ENCODE data around the gene CAMP. TPM values are rescaled to one million over a fixed set of nuclear protein-coding genes. Genes with fewer than 3 reads are reported as not detected.

Gene CAMP
- total RNA-seq, 1 experiment from 2014 or later, result not detected

GRCh38 chr3:48188266-48189201 is 34.8 kb upstream of the CAMP start, which contains the start of gene CDC25A:
Gene CDC25A, minus strand, starts transcription at chr3:48188417. Its CDS starts 470 bp downstream, at chr3:48187947.
- BruUV-seq (replicated peaks), result no TSS peak
- TF ChIP-seq EZH2 (IDR thresholded peaks at IDR 0.05; ENCODE audit: low read depth) (no peak), CTCF (conservative IDR thresholded peaks at IDR 0.05) (no peak)
- POLR2A ChIA-PET (ENCODE audit: unreplicated experiment), result interaction anchor here (0.5 to 1.2 kb wide), 10 partner anchors 99 to 1615 kb away, joined by 3 to 13 read pairs (median 3); partner anchors contain the start of genes INKA1 and QRICH1
- peaks cover 3% of the 10 kb centered on the region; the same call in 1 of the 2 replicates for H3F3A ChIP-seq (ENCODE audit: insufficient read depth, low read depth)
- 0 out of 2 replicates have a peak, but pooled peaks cover 5% of the 10 kb centered on the region for H3K36me3 ChIP-seq (ENCODE audit: low read depth)
- CTCF ChIA-PET, result interaction anchor here (0.6 to 1.2 kb wide), 2 partner anchors 118 to 247 kb away, joined by 3 to 5 read pairs; no protein-coding TSS in a partner anchor
- H3K79me2 ChIP-seq (ENCODE audit: low read depth), result peaks cover 23% of the 10 kb centered on the region
- H2AFZ ChIP-seq, result peak within 1 kb of the TSS; percentile 99
- H3K9me3 ChIP-seq (ENCODE audit: insufficient read depth, low read depth), result no peaks in the 10 kb centered on the region
- H3K27ac ChIP-seq, result no peak within 1 kb of the TSS
- H3K27me3 ChIP-seq (ENCODE audit: insufficient read depth, low read depth), result no peaks in the 10 kb centered on the region
- peaks cover 10% of the 10 kb centered on the region; the same call in 1 of the 2 replicates for H3K4me1 ChIP-seq (replicated peaks; ENCODE audit: insufficient read depth)
- intact Hi-C loops (cut with micrococcal nuclease; ENCODE audit: unreplicated experiment), result loop anchor here (2.0 kb wide), 1 partner anchor 52 kb away; the partner anchor contains the start of gene ZNF589
- H3K4me3 ChIP-seq, result peak within 1 kb of the TSS; percentile 87
- H3K4me2 ChIP-seq, result peak within 1 kb of the TSS; percentile 83
- peak; percentile 96 for DNase-seq
- no peaks in the 10 kb centered on the region for H3K9me2 ChIP-seq (ENCODE audit: insufficient read depth)
- H4K20me1 ChIP-seq (ENCODE audit: insufficient read depth), result no peaks in the 10 kb centered on the region

GRCh38 chr3:48189321-48189720 is 34.0 kb upstream of the CAMP start:
- DNase-seq, result no peak
- H3K4me1 ChIP-seq (replicated peaks; ENCODE audit: insufficient read depth), result peaks cover 10% of the 10 kb centered on the region; the same call in 1 of the 2 replicates
- peaks cover 3% of the 10 kb centered on the region; the same call in 1 of the 2 replicates for H3F3A ChIP-seq (ENCODE audit: insufficient read depth, low read depth)
- H3K9me2 ChIP-seq (ENCODE audit: insufficient read depth), result no peaks in the 10 kb centered on the region
- no peak for TF ChIP-seq EZH2 (IDR thresholded peaks at IDR 0.05; ENCODE audit: low read depth)
- no peak for TF ChIP-seq CTCF (conservative IDR thresholded peaks at IDR 0.05)
- no peaks in the 10 kb centered on the region for H4K20me1 ChIP-seq (ENCODE audit: insufficient read depth)
- no peak overlapping the region for H2AFZ ChIP-seq
- peaks cover 23% of the 10 kb centered on the region for H3K79me2 ChIP-seq (ENCODE audit: low read depth)
- 0 out of 2 replicates have a peak, but pooled peaks cover 5% of the 10 kb centered on the region for H3K36me3 ChIP-seq (ENCODE audit: low read depth)
- H3K27me3 ChIP-seq (ENCODE audit: insufficient read depth, low read depth), result no peaks in the 10 kb centered on the region
- H3K4me3 ChIP-seq, result no peak overlapping the region
- no TSS peak for BruUV-seq (replicated peaks)
- no peak overlapping the region for H3K27ac ChIP-seq
- H3K9me3 ChIP-seq (ENCODE audit: insufficient read depth, low read depth), result no peaks in the 10 kb centered on the region
- CTCF ChIA-PET, result no interaction called here
- POLR2A ChIA-PET (ENCODE audit: unreplicated experiment), result interaction anchor here (0.6 kb wide), 1 partner anchor 335 kb away, joined by 5 read pairs; no protein-coding TSS in a partner anchor
- no peak overlapping the region; the same call in 1 of the 2 replicates for H3K4me2 ChIP-seq
- intact Hi-C loops (cut with micrococcal nuclease; ENCODE audit: unreplicated experiment), result loop anchor here (2.0 kb wide), 1 partner anchor 51 kb away; the partner anchor contains the start of gene ZNF589

- Histone ChIP-seq H3K4me3 (no peak overlapping the region), H3F3A (ENCODE audit: insufficient read depth, low read depth) (peaks cover 3% of the 10 kb centered on the region; the same call in 1 of the 2 replicates), H3K36me3 (ENCODE audit: low read depth) (no peaks in the 10 kb centered on the region), H3K9me3 (ENCODE audit: insufficient read depth, low read depth) (no peaks in the 10 kb centered on the region), H3K27ac (no peak overlapping the region), H3K79me2 (ENCODE audit: low read depth) (peaks cover 18% of the 10 kb centered on the region), H3K4me2 (no peak overlapping the region), H3K27me3 (ENCODE audit: insufficient read depth, low read depth) (no peaks in the 10 kb centered on the region), H3K9me2 (ENCODE audit: insufficient read depth) (no peaks in the 10 kb centered on the region), H4K20me1 (ENCODE audit: insufficient read depth) (no peaks in the 10 kb centered on the region), H3K4me1 (replicated peaks; ENCODE audit: insufficient read depth) (peaks cover 10% of the 10 kb centered on the region; the same call in 1 of the 2 replicates), H2AFZ (no peak overlapping the region)
- no peak for TF ChIP-seq EZH2 (IDR thresholded peaks at IDR 0.05; ENCODE audit: low read depth)
- no peak for TF ChIP-seq CTCF (conservative IDR thresholded peaks at IDR 0.05)
- BruUV-seq (replicated peaks), result no TSS peak
- ChIA-PET CTCF (interaction anchor here (0.6 kb wide), 1 partner anchor 282 kb away, joined by 4 read pairs; no protein-coding TSS in a partner anchor), POLR2A (ENCODE audit: unreplicated experiment) (no interaction called here)
- intact Hi-C loops (cut with micrococcal nuclease; ENCODE audit: unreplicated experiment), result loop anchor here (5.0 kb wide), 1 partner anchor 356 kb away; no protein-coding TSS in a partner anchor
- DNase-seq, result no peak
Observed at GRCh38 chr3:48190911-48191310, 32.4 kb upstream of the CAMP start.
